SU-DHL-6 (cell line): ENCODE measurements around the gene SPOCK1.

Experiments used
- CTCF ChIP-seq: fragments of 200-600 bp; sonication (generic); IDR thresholded peaks from one replicate; pipeline ENCODE4 v1.5.1; 2017; ENCODE audit warnings: antibody characterized with exemption, mild to moderate bottlenecking, low read length, moderate library complexity; ENCODE audit not compliant: insufficient read depth, poor library complexity, severe bottlenecking
- EZH2phosphoT487 ChIP-seq: fragments of 200-600 bp; sonication (generic), shearing (Covaris generic); conservative IDR thresholded peaks from 2 replicates; pipeline ENCODE4 v1.6.1; 2018; ENCODE audit warnings: mild to moderate bottlenecking, antibody characterized with exemption, low read length, moderate library complexity, mixed read lengths

- TF ChIP-seq CTCF (no peak), EZH2phosphoT487 (no peak)
These were observed 464.2 kb downstream of the SPOCK1 start for GRCh38 chr5:137034764-137035479.
